ENCODE data around the gene PDE11A. TPM values are rescaled to one million over a fixed set of nuclear protein-coding genes. Genes with fewer than 3 reads are reported as not detected.

PDE11A gene
- total RNA-seq, 2 experiments from 2014 or later = not detected

DNA sequence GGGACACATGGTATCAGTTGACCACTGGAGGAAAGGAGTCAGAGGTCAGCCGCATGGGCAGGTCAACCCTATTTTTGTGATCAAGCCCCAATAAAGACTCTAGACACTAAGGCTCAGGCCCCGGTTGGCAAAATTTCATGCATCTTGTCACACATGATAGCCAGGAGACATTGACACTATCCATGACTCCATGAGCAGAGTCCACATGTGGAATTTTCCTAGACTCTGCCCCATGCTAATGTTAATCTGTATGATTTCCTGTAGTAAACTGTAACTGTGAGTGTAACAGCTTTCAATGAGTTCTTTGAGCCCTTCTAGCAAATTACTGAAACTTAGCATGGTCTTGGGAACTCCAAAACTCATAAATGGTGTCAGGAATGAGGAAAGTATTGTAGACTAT lies 192.3 kb downstream of the PDE11A start:
- intact Hi-C loops (cut with DNase I, micrococcal nuclease) = no loop called here
- H3K9me3 Mint-ChIP-seq = peaks cover 3% of the 10 kb centered on the region
- no peak overlapping the region for H3K27ac Mint-ChIP-seq
- POLR2A ChIA-PET = no interaction called here
- no peaks in the 10 kb centered on the region for H3K9me3 ChIP-seq (ENCODE audit: control insufficient read depth in 1 of 2, insufficient read depth in 1 of 2, low read length in 2 of 2)
- CTCF ChIA-PET = no interaction called here
- peaks cover 11% of the 10 kb centered on the region for H3K27me3 Mint-ChIP-seq
- no peak for DNase-seq
- H3K36me3 Mint-ChIP-seq (ENCODE audit: low read depth) = no peaks in the 10 kb centered on the region
- no peak for TF ChIP-seq CTCF (IDR thresholded peaks at IDR 0.05)
- no peak overlapping the region for H3K4me3 Mint-ChIP-seq
- no peaks in the 10 kb centered on the region for H3K4me1 Mint-ChIP-seq (ENCODE audit: low read depth)
- H3K4me3 ChIP-seq (ENCODE audit: low read length) = no peak overlapping the region
- no peaks in the 10 kb centered on the region for H3K4me1 ChIP-seq (ENCODE audit: insufficient read depth, low read length)
- no peaks in the 10 kb centered on the region for H3K36me3 ChIP-seq (ENCODE audit: insufficient read depth, low read length)
- H3K27ac ChIP-seq (ENCODE audit: low read depth in 1 of 2, low read length in 2 of 2) = no peak overlapping the region
- ATAC-seq (ENCODE audit: poor library complexity) = no peak
- H3K27me3 ChIP-seq (ENCODE audit: control insufficient read depth in 1 of 2, insufficient read depth in 2 of 2, low read length in 2 of 2) = no peaks in the 10 kb centered on the region

DNA sequence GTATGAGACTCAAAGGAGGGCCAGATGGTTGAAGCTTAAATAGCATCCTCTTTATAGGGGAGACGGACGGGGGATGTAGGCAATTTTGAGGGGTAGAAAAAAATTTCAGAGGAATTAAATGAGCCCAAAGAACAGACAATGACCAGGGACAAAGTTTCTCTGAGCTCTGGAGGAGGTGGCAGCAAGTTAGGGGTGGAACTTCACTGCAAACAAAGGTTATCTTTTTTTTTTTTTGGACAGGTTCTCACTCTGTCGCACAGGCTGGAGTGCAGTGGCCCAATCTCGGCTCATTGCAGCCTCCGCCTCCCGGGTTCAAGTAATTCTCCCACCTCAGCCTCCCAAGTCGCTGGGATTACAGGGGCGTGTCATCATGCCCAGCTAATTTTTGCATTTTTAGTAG lies 195.6 kb downstream of the PDE11A start:
- H3K27me3 Mint-ChIP-seq = peaks cover 11% of the 10 kb centered on the region
- Histone ChIP-seq H3K4me3 (ENCODE audit: low read length) (no peak overlapping the region), H3K36me3 (ENCODE audit: insufficient read depth, low read length) (no peaks in the 10 kb centered on the region), H3K27ac (ENCODE audit: low read depth in 1 of 2, low read length in 2 of 2) (no peak overlapping the region), H3K27me3 (ENCODE audit: control insufficient read depth in 1 of 2, insufficient read depth in 2 of 2, low read length in 2 of 2) (no peaks in the 10 kb centered on the region), H3K9me3 (ENCODE audit: control insufficient read depth in 1 of 2, insufficient read depth in 1 of 2, low read length in 2 of 2) (no peaks in the 10 kb centered on the region), H3K4me1 (ENCODE audit: insufficient read depth, low read length) (no peaks in the 10 kb centered on the region)
- ATAC-seq (ENCODE audit: poor library complexity) (no peak), DNase-seq (no peak)
- H3K4me3 Mint-ChIP-seq = no peak overlapping the region
- intact Hi-C loops (cut with DNase I, micrococcal nuclease) = no loop called here
- CTCF ChIA-PET = interaction anchor here (0.6 kb wide), 1 partner anchor 51 kb away, joined by 3 read pairs; no protein-coding TSS in a partner anchor
- H3K27ac Mint-ChIP-seq = no peak overlapping the region
- TF ChIP-seq CTCF (IDR thresholded peaks at IDR 0.05) = no peak
- H3K4me1 Mint-ChIP-seq (ENCODE audit: low read depth) = no peaks in the 10 kb centered on the region
- H3K9me3 Mint-ChIP-seq = peaks cover 3% of the 10 kb centered on the region
- no peaks in the 10 kb centered on the region for H3K36me3 Mint-ChIP-seq (ENCODE audit: low read depth)
- POLR2A ChIA-PET = no interaction called here

DNA sequence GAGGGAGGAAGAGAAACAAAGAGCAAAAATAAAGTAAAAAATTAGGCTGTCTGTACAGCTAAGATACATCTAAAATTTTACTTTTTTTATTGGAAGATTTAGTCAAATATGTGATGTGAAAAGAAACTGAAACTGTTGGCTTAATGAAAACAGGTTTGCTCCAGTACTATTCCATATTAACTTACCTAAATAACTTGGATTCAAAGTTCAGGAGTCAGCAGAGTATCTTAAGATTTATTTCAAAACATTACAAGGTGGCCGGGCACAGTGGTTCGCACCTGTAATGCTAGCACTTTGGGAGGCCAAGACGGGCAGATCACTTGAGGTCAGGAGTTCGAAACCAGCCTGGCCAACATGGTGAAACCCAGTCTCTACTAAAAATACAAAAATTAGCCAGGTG lies 197.9 kb downstream of the PDE11A start:
- CTCF ChIA-PET = no interaction called here
- POLR2A ChIA-PET = no interaction called here
- no peaks in the 10 kb centered on the region for H3K4me1 Mint-ChIP-seq (ENCODE audit: low read depth)
- Histone ChIP-seq H3K9me3 (ENCODE audit: control insufficient read depth in 1 of 2, insufficient read depth in 1 of 2, low read length in 2 of 2) (no peaks in the 10 kb centered on the region), H3K27me3 (ENCODE audit: control insufficient read depth in 1 of 2, insufficient read depth in 2 of 2, low read length in 2 of 2) (no peaks in the 10 kb centered on the region), H3K36me3 (ENCODE audit: insufficient read depth, low read length) (no peaks in the 10 kb centered on the region), H3K4me3 (ENCODE audit: low read length) (no peak overlapping the region), H3K4me1 (ENCODE audit: insufficient read depth, low read length) (no peaks in the 10 kb centered on the region), H3K27ac (ENCODE audit: low read depth in 1 of 2, low read length in 2 of 2) (no peak overlapping the region)
- ATAC-seq (ENCODE audit: poor library complexity) (no peak), DNase-seq (no peak)
- H3K36me3 Mint-ChIP-seq (ENCODE audit: low read depth) = no peaks in the 10 kb centered on the region
- peaks cover 4% of the 10 kb centered on the region for H3K27me3 Mint-ChIP-seq
- H3K4me3 Mint-ChIP-seq = no peak overlapping the region
- TF ChIP-seq CTCF (IDR thresholded peaks at IDR 0.05) = no peak
- intact Hi-C loops (cut with DNase I, micrococcal nuclease) = no loop called here
- H3K27ac Mint-ChIP-seq = no peak overlapping the region
- H3K9me3 Mint-ChIP-seq = no peaks in the 10 kb centered on the region
